A549 (cell line): ENCODE results near the gene MEPCE. TPM values are rescaled to one million over a fixed set of nuclear protein-coding genes. Genes with fewer than 3 reads are reported as not detected.

ENCODE experiments used
- ATAC-seq, 2 experiments: fragments of 200-7000 bp in 1 of 2; fragments of >200 bp in 1 of 2; cut with Nextera tagmentation in 1 of 2; cut with Tn5 transposase in 1 of 2; 3 replicates each; pipeline versions ENCODE4 v1.8.0 to v1.9.1; 2018 to 2020; ENCODE audit warnings: mild to moderate bottlenecking in 1 of 2, moderate library complexity in 1 of 2
- CTCF ChIA-PET: fragments of 300-600 bp; sonication (Branson Sonifier 250); formaldehyde crosslinking; extraction: SDS; loops from one replicate; lab custom pipeline; 2021; ENCODE audit warnings: antibody characterized with exemption, inconsistent platforms; lab: Yijun Ruan, JAX
- POLR2A ChIA-PET: fragments of 350-600 bp; formaldehyde crosslinking; extraction: SDS; loops from one replicate; lab custom pipeline; 2021; ENCODE audit warnings: antibody characterized with exemption, inconsistent platforms; lab: Yijun Ruan, JAX
- DNase-seq, 2 experiments: peaks; one replicate each; pipeline versions ENCODE4 v3.0.0 to v3.0.0-alpha.2; 2011 to 2016; ENCODE audit warnings: low read depth in 1 of 2, low spot score in 1 of 2
- FAIRE-seq: peaks from 2 replicates; lab custom pipeline; 2011; peaks lifted over from hg19 to GRCh38; lab: Jason Lieb, UNC
- H3K27ac ChIP-seq, 2 experiments: fragments of >200 bp; sonication (Bioruptor Twin); formaldehyde crosslinking; 3 replicates each; pipeline ENCODE4 v1.5.1; 2016 to 2017
- H3K4me1 ChIP-seq: fragments of >200 bp; sonication (Bioruptor Twin); formaldehyde crosslinking; 3 replicates; pipeline ENCODE4 v1.6.1; 2016
- H3K4me2 ChIP-seq: fragments of >200 bp; sonication (Bioruptor Twin); formaldehyde crosslinking; 3 replicates; pipeline ENCODE4 v1.6.1; 2016
- H3K4me3 ChIP-seq: fragments of >200 bp; sonication (Bioruptor Twin); formaldehyde crosslinking; 3 replicates; pipeline ENCODE4 v1.5.1; 2016
- H3K9me3 ChIP-seq: fragments of >200 bp; sonication (Bioruptor Twin); formaldehyde crosslinking; 3 replicates; pipeline ENCODE4 v1.6.1; 2016
- ATOH8 ChIP-seq: fragments of 250-450 bp; sonication (Bioruptor Pico); IDR thresholded peaks from 2 replicates; pipeline ENCODE4 v1.5.0; 2020; ENCODE audit warnings: low read depth, mild to moderate bottlenecking, moderate library complexity
- CBX8 ChIP-seq: fragments of 200-600 bp; sonication (generic); IDR thresholded peaks from 2 replicates; pipeline ENCODE4 v1.6.1; 2016
- CHD2 ChIP-seq: fragments of 150-350 bp; IDR thresholded peaks from 2 replicates; pipeline ENCODE4 v1.6.1; 2014; ENCODE audit warnings: low read length; ENCODE audit not compliant: partially characterized antibody
- EHMT2 ChIP-seq: fragments of 200-600 bp; sonication (generic); IDR thresholded peaks from 2 replicates; pipeline ENCODE4 v1.6.1; 2016; ENCODE audit warnings: antibody characterized with exemption, low read depth, mild to moderate bottlenecking, moderate library complexity
- FOSL2 ChIP-seq, 2 experiments: fragments of 450-650 bp in 1 of 2; fragments of >200 bp in 1 of 2; sonication (Bioruptor Twin) in 1 of 2; formaldehyde crosslinking; IDR thresholded peaks; 2 replicates each; pipeline versions ENCODE4 v1.5.0 to v1.6.1; 2016 to 2020; ENCODE audit warnings: mild to moderate bottlenecking in 1 of 2, moderate library complexity in 1 of 2
- FOXS1 ChIP-seq: fragments of 250-450 bp; sonication (Bioruptor Pico); IDR thresholded peaks from 2 replicates; pipeline ENCODE4 v1.5.0; 2020; ENCODE audit warnings: mild to moderate bottlenecking, moderate library complexity
- GATA3 ChIP-seq: IDR thresholded peaks from 2 replicates; pipeline ENCODE4 v1.6.1; 2012; ENCODE audit warnings: borderline replicate concordance
- HEYL ChIP-seq: fragments of 250-450 bp; sonication (Bioruptor Pico); IDR thresholded peaks from 2 replicates; pipeline ENCODE4 v1.8.0; 2021; ENCODE audit warnings: mild to moderate bottlenecking, moderate library complexity
- HOXA7 ChIP-seq: fragments of 250-450 bp; sonication (Bioruptor Pico); IDR thresholded peaks from 2 replicates; pipeline ENCODE4 v1.5.0; 2020; ENCODE audit warnings: mild to moderate bottlenecking, moderate library complexity
- JUNB ChIP-seq: fragments of >200 bp; sonication (Bioruptor Twin); formaldehyde crosslinking; IDR thresholded peaks from 2 replicates; pipeline ENCODE4 v1.6.1; 2016
- KDM5A ChIP-seq: fragments of 200-600 bp; sonication (generic); IDR thresholded peaks from 2 replicates; pipeline ENCODE4 v1.6.1; 2016; ENCODE audit warnings: antibody characterized with exemption, mild to moderate bottlenecking
- MAFK ChIP-seq: fragments of 450-650 bp; IDR thresholded peaks from 2 replicates; pipeline ENCODE4 v1.6.1; 2014; ENCODE audit not compliant: partially characterized antibody
- NFE2L2 ChIP-seq: fragments of 150-350 bp; conservative IDR thresholded peaks from 2 replicates; pipeline ENCODE4 v1.6.1; 2014; ENCODE audit warnings: low read length
- NPAS2 ChIP-seq: fragments of 250-450 bp; sonication (Bioruptor Pico); IDR thresholded peaks from 2 replicates; pipeline ENCODE4 v1.8.0; 2022; ENCODE audit warnings: mild to moderate bottlenecking, moderate library complexity, borderline replicate concordance
- PHF8 ChIP-seq: fragments of 200-600 bp; sonication (generic); IDR thresholded peaks from 2 replicates; pipeline ENCODE4 v1.6.1; 2016; ENCODE audit warnings: low read depth, mild to moderate bottlenecking, antibody characterized with exemption, moderate library complexity, borderline replicate concordance
- POLR2A ChIP-seq: IDR thresholded peaks from 2 replicates; pipeline ENCODE4 v1.6.1; 2012; ENCODE audit warnings: mild to moderate bottlenecking, low read length
- RCOR1 ChIP-seq: fragments of 150-350 bp; IDR thresholded peaks from 2 replicates; pipeline ENCODE4 v1.6.1; 2014; ENCODE audit warnings: antibody characterized with exemption, low read length, low read depth
- RFX5 ChIP-seq: fragments of 450-650 bp; IDR thresholded peaks from 2 replicates; pipeline ENCODE4 v1.7.1; 2014; ENCODE audit warnings: antibody characterized with exemption, mild to moderate bottlenecking, moderate library complexity
- RNF2 ChIP-seq: fragments of 200-600 bp; sonication (generic); IDR thresholded peaks from 2 replicates; pipeline ENCODE4 v1.6.1; 2016; ENCODE audit warnings: low read depth, mild to moderate bottlenecking, antibody characterized with exemption, moderate library complexity, borderline replicate concordance
- TFCP2L1 ChIP-seq: fragments of 250-450 bp; sonication (Bioruptor Pico); IDR thresholded peaks from 2 replicates; pipeline ENCODE4 v1.5.0; 2021; ENCODE audit warnings: mild to moderate bottlenecking
- TP53 ChIP-seq: fragments of 250-450 bp; sonication (Bioruptor Pico); IDR thresholded peaks from 2 replicates; pipeline ENCODE4 v1.5.0; 2021; ENCODE audit warnings: mild to moderate bottlenecking, moderate library complexity
- ZC3H11A ChIP-seq: fragments of 450-650 bp; IDR thresholded peaks from 2 replicates; pipeline ENCODE4 v1.6.1; 2014; ENCODE audit warnings: antibody characterized with exemption, mild to moderate bottlenecking
- ZFP36 ChIP-seq: fragments of 450-650 bp; IDR thresholded peaks from 2 replicates; pipeline ENCODE4 v1.6.1; 2014; ENCODE audit warnings: borderline replicate concordance; ENCODE audit not compliant: partially characterized antibody
- ZNF302 ChIP-seq: fragments of 250-450 bp; sonication (Bioruptor Pico); IDR thresholded peaks from 2 replicates; pipeline ENCODE4 v1.9.0; 2021; ENCODE audit warnings: inconsistent platforms, mild to moderate bottlenecking, moderate library complexity
- ZSCAN20 ChIP-seq: fragments of 250-450 bp; sonication (Bioruptor Pico); IDR thresholded peaks from 2 replicates; pipeline ENCODE4 v1.8.0; 2022; ENCODE audit warnings: mild to moderate bottlenecking, moderate library complexity
- WGBS: methylation state at CpG from one replicate; pipeline ENCODE4 v1.1.6; 2017; ENCODE audit errors: missing lambda C conversion rate; 5-methylcytosine and 5-hydroxymethylcytosine counted together
- polyA plus RNA-seq, 4 experiments: library from polyadenylated mRNA; depleted of rRNA in 3 of 4; stranded (reverse); fragments of >200 nt; fragmentation: RNase III in 1 of 4; extraction: RNeasy Plus Mini Kit Qiagen cat#74134 plus additional on column Dnase treatment in 1 of 4; gene quantifications; 2 replicates in 3 of 4; 3 replicates in 1 of 4; pipeline ENCODE4 v1.2.3, GENCODE V29; 2011 to 2017
- TF ChIP-seq, protein P1 (sequence below): fragments of >200 bp; sonication (Bioruptor Twin); formaldehyde crosslinking; IDR thresholded peaks from 2 replicates; pipeline ENCODE4 v1.6.1; 2016
- TF ChIP-seq, protein P2 (sequence below): IDR thresholded peaks from 2 replicates; pipeline ENCODE4 v1.6.1; 2012

The MEPCE gene
- polyA plus RNA-seq, 2 of the 4 experiments (the other 2 are of a cell fraction), result 10.0 to 38.4 TPM

- DNase-seq (no peak), FAIRE-seq (no peak)
- 60% methylated on average over 9 of the region's 9 CpGs for WGBS
- TF ChIP-seq, protein P1, sequence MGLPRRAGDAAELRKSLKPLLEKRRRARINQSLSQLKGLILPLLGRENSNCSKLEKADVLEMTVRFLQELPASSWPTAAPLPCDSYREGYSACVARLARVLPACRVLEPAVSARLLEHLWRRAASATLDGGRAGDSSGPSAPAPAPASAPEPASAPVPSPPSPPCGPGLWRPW, result no peak
- TF ChIP-seq KDM5A (no peak), MAFK (no peak), RCOR1 (no peak), FOXS1 (CRISPR knock-in tag) (no peak), GATA3 (no peak), ZFP36 (no peak), CHD2 (no peak), HEYL (CRISPR knock-in tag) (no peak), ZSCAN20 (CRISPR knock-in tag) (no peak), PHF8 (no peak), CBX8 (no peak), JUNB (no peak), TFCP2L1 (no peak), ATOH8 (CRISPR knock-in tag) (no peak), EHMT2 (no peak), RNF2 (no peak), ZC3H11A (no peak), FOSL2 (IDR thresholded peaks at IDR 0.05) (no peak), FOSL2 (CRISPR knock-in tag; IDR thresholded peaks at IDR 0.05) (no peak), ZNF302 (CRISPR knock-in tag) (no peak)
- TF ChIP-seq, all 56 proteins: peak for 0
- ChIA-PET CTCF (interaction anchor here (1.7 to 3.0 kb wide), 3 partner anchors 9 to 18 kb away, joined by 3 to 11 read pairs (median 4); no protein-coding TSS in a partner anchor), POLR2A (interaction anchor here (0.6 kb wide), 1 partner anchor 39 kb away, joined by 3 read pairs; the partner anchor contains the start of gene ZCWPW1)
- H3K4me1 ChIP-seq, result no peaks in the 10 kb centered on the region
- H3K9me3 ChIP-seq, result no peaks in the 10 kb centered on the region
- ATAC-seq, result no peak
- H3K4me3 ChIP-seq, result no peak overlapping the region
- H3K4me2 ChIP-seq, result no peak overlapping the region
- H3K27ac ChIP-seq, result no peak overlapping the region
Measured at GRCh38 chr7:100389437-100390088, 40.1 kb upstream of the MEPCE start.

DNA sequence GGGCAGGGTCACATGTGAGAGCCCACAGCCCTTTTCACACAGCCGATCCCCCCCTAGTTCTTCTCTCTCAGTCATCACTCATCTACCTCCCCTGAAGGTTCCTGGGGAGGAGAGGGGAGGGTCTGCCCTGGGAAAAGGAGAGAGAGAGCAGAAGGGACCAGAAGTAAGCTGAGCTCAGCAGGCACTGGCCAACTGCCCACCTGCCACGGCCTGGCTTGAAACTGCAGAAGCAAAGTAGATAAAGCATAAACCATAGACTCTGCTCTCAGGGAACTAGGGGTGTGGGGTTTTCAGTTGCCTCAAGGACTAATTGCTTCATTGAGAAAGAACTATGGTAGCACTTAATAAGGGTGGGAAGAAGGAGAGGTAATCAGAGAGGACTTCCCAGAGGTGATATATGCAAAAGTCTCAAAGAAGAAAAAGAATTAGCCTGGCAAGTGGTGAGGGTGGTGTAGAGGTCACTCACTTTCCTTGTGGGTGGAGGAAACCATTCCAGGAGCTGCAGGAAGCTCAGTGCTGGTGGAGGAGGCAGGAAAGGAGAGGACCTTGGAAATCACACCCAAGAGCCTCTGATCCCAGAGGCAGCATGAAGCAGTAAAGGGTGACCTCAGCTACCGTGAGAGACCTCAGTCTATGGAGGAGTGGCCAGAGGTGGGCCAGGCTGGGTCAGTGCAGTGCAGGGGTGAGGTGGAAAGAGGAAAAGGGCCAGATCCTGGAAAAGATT lies 39.2 kb upstream of the MEPCE start:
- Histone ChIP-seq H3K27ac (no peak overlapping the region), H3K9me3 (no peaks in the 10 kb centered on the region), H3K4me3 (no peak overlapping the region), H3K4me1 (no peaks in the 10 kb centered on the region), H3K4me2 (no peak overlapping the region)
- POLR2A ChIA-PET, result no interaction called here
- 0 out of 6 replicates have a peak, but pooled peaks of 1 of the 2 experiments have one; percentile 23 for ATAC-seq
- no peak for FAIRE-seq
- no peak for DNase-seq
- 56% methylated on average over 3 of the region's 3 CpGs for WGBS
- TF ChIP-seq RNF2 (no peak), HOXA7 (CRISPR knock-in tag) (no peak), FOXS1 (CRISPR knock-in tag) (no peak), NFE2L2 (no peak), POLR2A (no peak), ZSCAN20 (CRISPR knock-in tag) (no peak), RFX5 (no peak), KDM5A (no peak), RCOR1 (no peak), CBX8 (no peak), NPAS2 (CRISPR knock-in tag) (no peak), GATA3 (no peak), TP53 (CRISPR knock-in tag) (no peak)
- TF ChIP-seq, protein P2, sequence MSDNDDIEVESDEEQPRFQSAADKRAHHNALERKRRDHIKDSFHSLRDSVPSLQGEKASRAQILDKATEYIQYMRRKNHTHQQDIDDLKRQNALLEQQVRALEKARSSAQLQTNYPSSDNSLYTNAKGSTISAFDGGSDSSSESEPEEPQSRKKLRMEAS, result no peak
- CTCF ChIA-PET, result interaction anchor here (1.3 to 3.0 kb wide), 2 partner anchors 10 to 17 kb away, joined by 4 to 11 read pairs; no protein-coding TSS in a partner anchor
